CD4-positive, alpha-beta T cell treated with Interleukin-4 for 1 hour (primary cell): Measurements from ENCODE around the gene SLX4.

ENCODE experiments used
- DNase-seq, 2 donors: peaks; one replicate each; pipeline ENCODE4 v3.0.0-alpha.2; 2020 to 2022

Gene SLX4

GRCh38 chr16:3599121-3599520, 12.3 kb downstream of the SLX4 start:
- no peak for DNase-seq

GRCh38 chr16:3598236-3598635, 13.2 kb downstream of the SLX4 start:
- no peak for DNase-seq

- no peak for DNase-seq
Observed at GRCh38 chr16:3597676-3598075, 13.7 kb downstream of the SLX4 start.

- DNase-seq: no peak
Observed at GRCh38 chr16:3597226-3597625, 14.2 kb downstream of the SLX4 start.

GRCh38 chr16:3596101-3596861, 15.1 kb downstream of the SLX4 start:
- no peak for DNase-seq

- no peak for DNase-seq
Observed at GRCh38 chr16:3595521-3596021, 15.8 kb downstream of the SLX4 start.

GRCh38 chr16:3595110-3595486, 16.3 kb downstream of the SLX4 start:
- no peak for DNase-seq

GRCh38 chr16:3594316-3595109, 16.9 kb downstream of the SLX4 start:
- DNase-seq: no peak

- no peak for DNase-seq
Observed at GRCh38 chr16:3592559-3592958, 18.8 kb downstream of the SLX4 start.

- DNase-seq: no peak
Observed at GRCh38 chr16:3591991-3592390, 19.4 kb downstream of the SLX4 start.

GRCh38 chr16:3591436-3591803, 20.0 kb downstream of the SLX4 start:
- no peak for DNase-seq

- DNase-seq: peak in 1 of 2 donors; percentile 26
Observed at GRCh38 chr16:3590736-3591435, 20.5 kb downstream of the SLX4 start.

- DNase-seq: no peak
Observed at GRCh38 chr16:3589991-3590701, 21.3 kb downstream of the SLX4 start.

- DNase-seq: peak in 1 of 2 donors; percentile 42
Observed at GRCh38 chr16:3589441-3589921, 21.9 kb downstream of the SLX4 start.

GRCh38 chr16:3589001-3589400, 22.4 kb downstream of the SLX4 start:
- DNase-seq: no peak

GRCh38 chr16:3587547-3588110, 23.8 kb downstream of the SLX4 start:
- DNase-seq: no peak

- no peak for DNase-seq
Observed at GRCh38 chr16:3584412-3584811, 27.0 kb downstream of the SLX4 start.

GRCh38 chr16:3583303-3584038, 27.9 kb downstream of the SLX4 start:
- no peak for DNase-seq

GRCh38 chr16:3582276-3583165, 28.9 kb downstream of the SLX4 start:
- DNase-seq: no peak

GRCh38 chr16:3581392-3581791, 30.0 kb downstream of the SLX4 start:
- DNase-seq: no peak

- no peak for DNase-seq
Observed at GRCh38 chr16:3580686-3581085, 30.7 kb downstream of the SLX4 start.
